Suprapubic skin (tissue), 4 donors: ENCODE results near the gene PGA3. TPM values are rescaled to one million over a fixed set of nuclear protein-coding genes. Genes with fewer than 3 reads are reported as not detected.
A peak's percentile ranks its signal among the peaks of the same experiment; 100 is the strongest.

Experiments
- DNase-seq, 2 donors: peaks; one replicate each; pipeline ENCODE4 v3.0.0-alpha.2; 2019; ENCODE audit warnings: low spot score in 2 of 2
- H3K27ac ChIP-seq: fragments of 200-600 bp; sonication (generic); one replicate; pipeline ENCODE4 v1.5.1; 2019
- H3K27me3 ChIP-seq: fragments of 200-600 bp; sonication (generic); one replicate; pipeline ENCODE4 v1.5.1; 2019
- H3K36me3 ChIP-seq: fragments of 200-600 bp; sonication (generic); one replicate; pipeline ENCODE4 v1.5.1; 2019
- H3K4me1 ChIP-seq: fragments of 200-600 bp; sonication (generic); one replicate; pipeline ENCODE4 v1.5.1; 2019
- H3K4me3 ChIP-seq: fragments of 200-600 bp; sonication (generic); one replicate; pipeline ENCODE4 v1.5.1; 2019; ENCODE audit warnings: mild to moderate bottlenecking
- H3K9me3 ChIP-seq: fragments of 200-600 bp; sonication (generic); one replicate; pipeline ENCODE4 v1.5.1; 2019
- EP300 ChIP-seq: sonication (generic); formaldehyde crosslinking; IDR thresholded peaks from one replicate; pipeline ENCODE4 v1.6.1; 2017; ENCODE audit warnings: antibody characterized with exemption
- POLR2A ChIP-seq, 2 donors: fragments of 450-650 bp; IDR thresholded peaks; one replicate each; pipeline ENCODE4 v1.6.1; 2017; ENCODE audit warnings: antibody characterized with exemption in 2 of 2, mild to moderate bottlenecking in 2 of 2, moderate library complexity in 2 of 2
- POLR2AphosphoS5 ChIP-seq, 3 donors: sonication (generic); formaldehyde crosslinking; IDR thresholded peaks; one replicate each; pipeline ENCODE4 v1.6.1; 2017; ENCODE audit warnings: antibody characterized with exemption in 3 of 3
- WGBS: methylation state at CpG from one replicate; pipeline ENCODE4 v1.1.5; 2018; 5-methylcytosine and 5-hydroxymethylcytosine counted together
- total RNA-seq, 4 donors: library from RNA; depleted of rRNA; stranded (reverse); fragments of >200 nt; gene quantifications; one replicate each; pipeline ENCODE4 v1.1.0, GENCODE V29; 2016
- TF ChIP-seq, protein P1 (sequence below), 2 donors: fragments of 200-600 bp in 1 of 2; fragments of 450-650 bp in 1 of 2; sonication (generic) in 1 of 2; IDR thresholded peaks; one replicate each; pipeline ENCODE4 v1.5.1; 2016 to 2019; ENCODE audit warnings: antibody characterized with exemption in 2 of 2, mild to moderate bottlenecking in 1 of 2, moderate library complexity in 1 of 2

PGA3 gene
- total RNA-seq, 4 donors from 2014 or later: 2.2 TPM; not detected in 3

DNA sequence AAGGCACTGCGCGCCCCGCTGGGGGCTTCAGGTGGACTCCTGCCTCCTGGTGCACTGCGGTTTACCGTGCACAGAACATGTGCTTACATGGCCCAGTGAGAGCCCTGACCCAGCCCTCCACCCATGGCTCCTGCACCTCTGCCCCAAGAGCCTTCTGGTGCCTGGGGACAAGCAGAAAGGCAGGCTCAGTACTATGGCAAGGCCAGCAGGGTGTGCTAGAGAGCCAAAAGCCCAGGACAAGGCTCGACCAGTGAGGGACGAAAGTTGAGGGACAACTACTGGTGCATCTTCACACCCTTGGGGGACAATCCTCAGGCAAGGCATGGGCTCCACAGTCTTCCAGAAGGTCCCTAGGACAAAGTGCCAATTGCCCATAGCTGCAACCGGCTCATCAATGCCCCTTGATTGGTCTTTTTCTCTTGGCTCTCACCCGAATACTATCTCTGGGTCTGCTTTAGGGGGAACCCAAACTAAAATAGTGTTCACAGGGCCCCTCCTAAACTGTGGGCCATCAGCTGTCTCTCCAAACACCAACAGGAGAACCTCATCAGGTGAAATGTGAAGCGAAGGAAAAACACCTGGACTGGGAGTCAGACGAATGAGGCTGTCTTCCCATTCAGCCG, 51.2 kb downstream of the PGA3 start:
- no peaks in the 10 kb centered on the region for H3K4me1 ChIP-seq
- H3K36me3 ChIP-seq: no peaks in the 10 kb centered on the region
- DNase-seq: no peak
- H3K4me3 ChIP-seq: no peak overlapping the region
- H3K27ac ChIP-seq: no peak overlapping the region
- WGBS: 66% methylated on average over 7 of the region's 12 CpGs
- TF ChIP-seq, protein P1, sequence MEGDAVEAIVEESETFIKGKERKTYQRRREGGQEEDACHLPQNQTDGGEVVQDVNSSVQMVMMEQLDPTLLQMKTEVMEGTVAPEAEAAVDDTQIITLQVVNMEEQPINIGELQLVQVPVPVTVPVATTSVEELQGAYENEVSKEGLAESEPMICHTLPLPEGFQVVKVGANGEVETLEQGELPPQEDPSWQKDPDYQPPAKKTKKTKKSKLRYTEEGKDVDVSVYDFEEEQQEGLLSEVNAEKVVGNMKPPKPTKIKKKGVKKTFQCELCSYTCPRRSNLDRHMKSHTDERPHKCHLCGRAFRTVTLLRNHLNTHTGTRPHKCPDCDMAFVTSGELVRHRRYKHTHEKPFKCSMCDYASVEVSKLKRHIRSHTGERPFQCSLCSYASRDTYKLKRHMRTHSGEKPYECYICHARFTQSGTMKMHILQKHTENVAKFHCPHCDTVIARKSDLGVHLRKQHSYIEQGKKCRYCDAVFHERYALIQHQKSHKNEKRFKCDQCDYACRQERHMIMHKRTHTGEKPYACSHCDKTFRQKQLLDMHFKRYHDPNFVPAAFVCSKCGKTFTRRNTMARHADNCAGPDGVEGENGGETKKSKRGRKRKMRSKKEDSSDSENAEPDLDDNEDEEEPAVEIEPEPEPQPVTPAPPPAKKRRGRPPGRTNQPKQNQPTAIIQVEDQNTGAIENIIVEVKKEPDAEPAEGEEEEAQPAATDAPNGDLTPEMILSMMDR (IDR thresholded peaks at IDR 0.05): peak; percentile 34 to 88
- no peak for TF ChIP-seq POLR2AphosphoS5 (IDR thresholded peaks at IDR 0.05)
- no peak for TF ChIP-seq POLR2A (IDR thresholded peaks at IDR 0.05)
- no peak for TF ChIP-seq EP300
- H3K9me3 ChIP-seq: no peaks in the 10 kb centered on the region
- no peaks in the 10 kb centered on the region for H3K27me3 ChIP-seq

- Histone ChIP-seq H3K9me3 (no peaks in the 10 kb centered on the region), H3K4me1 (no peaks in the 10 kb centered on the region), H3K27ac (no peak overlapping the region), H3K4me3 (no peak overlapping the region), H3K27me3 (no peaks in the 10 kb centered on the region), H3K36me3 (no peaks in the 10 kb centered on the region)
- DNase-seq: no peak
- WGBS: 88% methylated on average over 9 of the region's 18 CpGs
- no peak for TF ChIP-seq POLR2A (IDR thresholded peaks at IDR 0.05)
- TF ChIP-seq EP300: no peak
- TF ChIP-seq, protein P1 (IDR thresholded peaks at IDR 0.05): no peak
- no peak for TF ChIP-seq POLR2AphosphoS5 (IDR thresholded peaks at IDR 0.05)
Observed at GRCh38 chr11:61256710-61257482, 53.6 kb downstream of the PGA3 start.

DNA sequence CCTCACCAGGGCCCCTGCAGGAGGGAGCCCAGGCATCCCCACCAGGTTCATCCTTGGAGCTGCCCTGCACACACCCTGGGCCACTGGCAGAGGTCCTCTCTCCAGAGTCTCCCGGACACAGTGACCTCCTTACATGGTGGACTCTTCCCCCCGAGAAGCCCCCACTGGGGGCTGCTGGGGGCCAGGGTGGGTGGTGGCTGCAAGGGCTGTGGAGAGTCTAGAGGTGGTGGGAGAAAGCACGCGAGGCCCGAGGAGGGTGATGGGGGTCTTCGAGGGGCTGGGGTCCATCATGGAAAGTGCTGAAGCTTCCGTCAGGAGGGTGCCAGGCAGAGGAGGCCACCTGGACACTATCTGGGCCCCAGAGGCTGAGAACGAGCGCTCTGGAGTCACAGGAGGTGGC, 55.2 kb downstream of the PGA3 start:
- H3K27ac ChIP-seq: no peak overlapping the region
- H3K9me3 ChIP-seq: no peaks in the 10 kb centered on the region
- no peaks in the 10 kb centered on the region for H3K4me1 ChIP-seq
- no peaks in the 10 kb centered on the region for H3K36me3 ChIP-seq
- TF ChIP-seq, protein P1 (IDR thresholded peaks at IDR 0.05): no peak
- TF ChIP-seq POLR2AphosphoS5 (IDR thresholded peaks at IDR 0.05) (no peak), EP300 (no peak), POLR2A (IDR thresholded peaks at IDR 0.05) (no peak)
- DNase-seq: no peak
- H3K27me3 ChIP-seq: no peaks in the 10 kb centered on the region
- 90% methylated on average over 9 of the region's 9 CpGs for WGBS
- no peak overlapping the region for H3K4me3 ChIP-seq

DNA sequence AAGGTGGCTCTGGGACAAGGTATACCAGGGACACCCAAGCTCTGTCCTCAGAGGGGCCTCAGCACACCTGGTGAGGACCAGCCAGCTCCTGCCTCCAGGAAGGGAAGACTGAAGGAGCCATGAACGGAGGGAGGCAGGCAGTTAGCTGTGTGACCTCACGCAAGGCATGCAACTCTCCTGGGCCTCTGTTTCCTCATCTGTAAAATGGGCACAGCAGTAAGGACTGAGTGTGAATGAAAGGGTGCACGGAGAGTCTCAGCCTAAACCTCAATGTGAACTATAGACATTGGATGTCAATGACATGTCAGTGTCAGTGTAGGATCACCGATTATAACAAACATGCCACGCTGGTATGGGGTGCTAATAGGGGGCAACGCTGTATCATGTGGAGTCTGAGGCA, 56.0 kb downstream of the PGA3 start:
- Histone ChIP-seq H3K9me3 (no peaks in the 10 kb centered on the region), H3K36me3 (no peaks in the 10 kb centered on the region), H3K27me3 (no peaks in the 10 kb centered on the region), H3K27ac (no peak overlapping the region), H3K4me3 (no peak overlapping the region), H3K4me1 (no peaks in the 10 kb centered on the region)
- DNase-seq: no peak
- WGBS: 87% methylated on average over 6 of the region's 6 CpGs
- TF ChIP-seq EP300 (no peak), POLR2A (IDR thresholded peaks at IDR 0.05) (no peak), POLR2AphosphoS5 (IDR thresholded peaks at IDR 0.05) (no peak)
- TF ChIP-seq, protein P1 (IDR thresholded peaks at IDR 0.05): no peak

Other genes with a start within 250 kb of the PGA3 start
- 1 to 10 TPM in 2 of 4 donors, under 1 TPM in 2; 0.15 to 1.7 (median 1.2) TPM for gene CD6, start 231.8 kb upstream of the PGA3 start, total RNA-seq
- 1 to 10 TPM in 2 of 4 donors, under 1 TPM in 1, not detected in 1; 0.96 to 1.6 (median 1.2) TPM for gene CD5, start 101.0 kb upstream of the PGA3 start, total RNA-seq
- gene VPS37C, start 42.1 kb upstream of the PGA3 start, total RNA-seq: 10 to 100 TPM; 26.4 to 36.3 (median 35.7) TPM
- gene PGA4, start 18.8 kb downstream of the PGA3 start, total RNA-seq: 1 to 10 TPM in 1 of 4 donors, not detected in 3; 4.8 TPM
- gene PGA5, start 37.7 kb downstream of the PGA3 start, total RNA-seq: not detected
- gene VWCE, start 91.8 kb downstream of the PGA3 start, total RNA-seq: 1 to 10 TPM in 3 of 4 donors, under 1 TPM in 1; 0.26 to 1.7 (median 1.6) TPM
- 100 to 1,000 TPM; 151 to 219 (median 182) TPM for gene DDB1, start 129.6 kb downstream of the PGA3 start, total RNA-seq
- 10 to 100 TPM; 38.6 to 55.3 (median 47.8) TPM for gene TKFC, start 129.7 kb downstream of the PGA3 start, total RNA-seq
- 100 to 1,000 TPM in 1 of 4 donors, 10 to 100 TPM in 3; 39.9 to 110 (median 79.8) TPM for gene CYB561A3, start 158.4 kb downstream of the PGA3 start, total RNA-seq
- gene TMEM138, start 158.9 kb downstream of the PGA3 start, total RNA-seq: 10 to 100 TPM; 22.3 to 43.5 (median 34.2) TPM
- 10 to 100 TPM in 1 of 4 donors, 1 to 10 TPM in 3; 6.0 to 15.4 (median 8.5) TPM for gene TMEM216, start 189.1 kb downstream of the PGA3 start, total RNA-seq
- gene CPSF7, start 226.5 kb downstream of the PGA3 start, total RNA-seq: 10 to 100 TPM; 57.2 to 76.2 (median 70.7) TPM
- 10 to 100 TPM; 36.6 to 53.0 (median 48.4) TPM for gene SDHAF2, start 226.6 kb downstream of the PGA3 start, total RNA-seq